G401 (cell line): Measurements from ENCODE around the gene CAMKK1. TPM values are rescaled to one million over a fixed set of nuclear protein-coding genes. Genes with fewer than 3 reads are reported as not detected.
A peak's percentile ranks its signal among the peaks of the same experiment; 100 is the strongest.

Source experiments
- DNase-seq: peaks from one replicate; pipeline ENCODE4 v3.0.0-alpha.2; 2015; ENCODE audit warnings: low spot score
- in situ Hi-C: cut with HindIII; loops from 2 replicates; pipeline ENCODE4 v1.10.0; 2016; ENCODE audit warnings: low sequenced_read_pairs, mixed read lengths
- total RNA-seq: library from RNA; depleted of rRNA; stranded (reverse); fragments of >200 nt; shearing (Covaris generic); gene quantifications from 2 replicates; pipeline ENCODE4 v1.2.3, GENCODE V29; 2014

CAMKK1 gene
- total RNA-seq, 1 experiment from 2014 or later: 3.4 TPM

DNA sequence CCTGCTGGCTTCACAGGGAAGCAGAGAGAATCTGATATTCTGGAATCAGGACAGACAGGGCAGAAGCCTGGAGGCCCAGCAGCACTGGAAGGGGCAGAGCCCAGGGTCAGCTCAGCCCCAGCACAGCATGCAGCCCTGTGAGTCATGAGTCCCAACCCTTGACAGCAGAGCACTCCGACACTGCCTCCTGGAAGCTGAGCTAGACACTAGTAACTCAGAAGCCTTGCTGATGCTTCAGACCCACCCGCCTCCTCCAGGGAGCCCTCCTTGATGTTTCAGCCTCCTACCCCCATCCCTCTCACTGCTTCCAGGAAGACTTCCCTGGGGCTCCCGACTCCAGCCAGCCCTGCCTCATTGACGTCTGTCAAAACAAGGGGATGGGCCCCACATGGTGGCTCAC is 6.9 kb downstream of the CAMKK1 start:
- no peak for DNase-seq
- in situ Hi-C loops: no loop called here

DNA sequence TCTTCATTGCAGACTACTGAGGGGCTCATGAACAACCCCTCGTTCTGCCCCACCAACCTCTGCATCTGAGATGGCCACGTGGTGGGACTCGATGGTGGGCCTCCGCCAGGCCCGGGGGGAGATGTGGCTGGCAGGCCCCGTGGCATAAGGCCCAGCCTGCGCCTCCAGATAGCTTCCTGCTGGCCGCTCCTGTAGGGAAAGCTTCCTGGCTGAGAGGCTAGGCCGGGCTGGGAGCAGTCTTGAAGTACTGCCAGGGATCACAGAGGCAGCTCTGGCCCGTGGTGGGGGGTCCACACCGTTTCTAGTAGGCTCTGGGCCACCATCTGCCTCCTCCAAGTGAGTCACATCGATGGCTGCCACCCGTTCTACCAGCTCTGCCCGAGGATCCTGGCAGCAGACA is 7.6 kb downstream of the CAMKK1 start:
- in situ Hi-C loops: no loop called here

DNA sequence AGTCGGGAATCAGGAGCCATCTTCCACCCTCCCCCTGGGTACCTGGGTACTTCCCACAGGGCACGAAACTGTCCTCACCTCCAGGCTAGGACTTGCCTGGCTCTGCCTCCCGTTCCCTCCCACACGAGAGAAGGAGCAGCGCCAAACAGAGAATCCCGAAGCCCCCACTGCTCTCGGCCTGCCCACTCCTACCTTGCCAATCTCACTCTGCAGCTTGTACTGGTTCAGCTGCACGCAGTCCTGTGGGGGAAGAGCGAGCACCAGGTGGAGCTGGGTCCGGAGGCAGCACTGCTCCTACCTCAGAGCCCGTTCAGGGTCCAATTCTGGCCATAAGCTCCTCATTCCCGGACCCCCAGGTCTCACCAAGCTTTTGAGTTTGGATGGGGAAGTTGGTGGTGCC is 8.7 kb downstream of the CAMKK1 start:
- no peak for DNase-seq
- in situ Hi-C loops: no loop called here

More for the DNA sequence above, 7.6 kb downstream of the CAMKK1 start:
- DNase-seq: peak; percentile 41

DNA sequence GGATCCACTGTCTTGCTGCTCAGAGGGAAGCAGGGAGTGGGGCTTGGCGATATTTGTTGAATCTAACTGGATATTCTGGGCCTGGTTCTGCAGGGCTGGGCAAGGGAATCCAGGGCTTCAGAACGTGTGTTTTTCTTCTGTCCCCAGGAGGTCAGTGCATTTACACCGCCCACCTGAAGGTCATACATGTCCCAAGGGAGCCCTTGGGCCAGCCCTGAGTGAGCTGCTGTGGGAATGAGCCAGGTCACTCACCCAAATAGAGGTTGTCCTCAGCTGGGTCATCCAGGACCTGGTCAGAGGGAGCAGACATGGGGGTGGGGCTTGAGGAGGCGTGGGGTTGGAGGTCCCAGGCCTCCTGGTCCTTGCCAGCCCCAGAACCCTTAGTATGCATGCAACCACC is 10.6 kb downstream of the CAMKK1 start:
- no peak for DNase-seq
- in situ Hi-C loops: no loop called here

DNA sequence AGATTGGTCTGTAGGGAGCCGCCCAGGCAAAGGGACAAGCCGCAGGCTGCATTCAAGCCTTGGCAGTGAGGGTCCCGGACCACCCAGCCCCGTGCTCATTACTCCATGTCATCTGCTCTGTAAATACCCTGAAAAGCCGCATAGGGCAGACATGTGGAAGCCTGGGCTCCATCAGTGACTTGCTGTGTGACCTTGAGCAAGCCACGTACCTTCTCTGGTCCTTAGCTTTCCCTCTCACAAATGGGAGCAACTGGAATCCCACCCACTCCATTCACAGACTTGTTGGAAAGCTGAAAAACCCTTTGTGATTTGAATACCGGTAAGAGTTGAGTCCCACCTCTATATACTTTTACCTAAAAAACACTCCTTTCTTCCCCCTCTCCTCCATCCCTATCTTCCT is 11.9 kb downstream of the CAMKK1 start:
- no peak for DNase-seq
- in situ Hi-C loops: no loop called here

DNA sequence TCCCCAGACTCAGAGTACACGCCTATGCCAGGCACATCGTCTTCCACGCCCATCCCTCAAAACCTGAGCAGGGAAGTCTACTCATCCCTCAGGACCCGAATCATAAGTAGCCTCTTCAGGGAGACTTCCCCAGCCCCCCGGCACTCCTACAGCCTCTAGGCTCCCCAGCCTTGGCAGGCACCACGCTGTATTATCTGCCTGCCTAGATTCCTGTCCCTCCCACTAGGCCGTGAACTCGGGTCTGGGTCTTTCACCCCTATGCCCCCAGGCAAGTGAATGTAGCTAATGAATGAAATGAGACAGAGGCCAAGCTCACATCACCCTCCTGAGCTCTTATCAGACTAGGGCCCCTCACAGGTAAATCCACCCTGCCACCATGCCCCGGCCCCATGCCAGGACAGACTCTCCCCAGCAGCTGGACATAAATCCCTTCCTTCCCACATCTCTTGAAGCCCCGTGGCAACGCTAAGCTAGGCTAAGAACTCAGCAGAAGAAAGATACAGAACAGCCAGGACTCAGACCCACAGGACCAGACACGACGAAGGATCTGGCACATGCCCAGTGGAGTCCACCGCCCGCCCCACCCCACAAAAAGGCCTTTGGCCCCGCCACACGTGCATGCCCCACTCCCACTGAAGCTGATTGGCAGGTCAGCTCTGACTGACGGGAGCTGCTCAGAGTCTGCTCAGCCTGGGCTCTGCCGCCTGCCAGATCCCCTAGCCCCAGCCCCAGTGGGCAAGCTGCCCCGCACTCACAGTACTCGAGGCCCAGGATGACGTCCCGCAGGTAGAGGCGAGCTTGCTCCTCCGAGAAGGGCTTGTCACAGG is 13.0 kb downstream of the CAMKK1 start:
- in situ Hi-C loops: no loop called here
- DNase-seq: no peak

DNA sequence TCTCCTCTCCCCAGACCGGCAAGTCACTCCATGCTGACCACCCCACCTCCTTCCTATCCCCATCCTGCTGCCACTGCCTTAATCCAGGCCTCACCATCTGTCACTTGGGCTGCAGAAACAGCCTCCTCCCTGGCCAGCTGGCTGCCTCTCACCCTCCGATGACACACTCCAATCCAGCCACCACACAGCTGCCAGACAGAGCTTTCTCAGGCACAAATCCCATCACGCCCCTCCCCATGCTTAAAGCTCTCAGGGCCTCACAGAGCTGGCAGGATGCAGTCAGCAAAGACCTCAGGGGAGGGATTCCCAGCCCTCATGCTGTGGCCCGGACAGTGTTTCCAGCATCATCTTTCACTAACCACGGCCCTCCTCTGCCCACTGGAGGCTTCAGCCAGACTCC is 13.7 kb downstream of the CAMKK1 start:
- in situ Hi-C loops: no loop called here
- peak; percentile 69 for DNase-seq

DNA sequence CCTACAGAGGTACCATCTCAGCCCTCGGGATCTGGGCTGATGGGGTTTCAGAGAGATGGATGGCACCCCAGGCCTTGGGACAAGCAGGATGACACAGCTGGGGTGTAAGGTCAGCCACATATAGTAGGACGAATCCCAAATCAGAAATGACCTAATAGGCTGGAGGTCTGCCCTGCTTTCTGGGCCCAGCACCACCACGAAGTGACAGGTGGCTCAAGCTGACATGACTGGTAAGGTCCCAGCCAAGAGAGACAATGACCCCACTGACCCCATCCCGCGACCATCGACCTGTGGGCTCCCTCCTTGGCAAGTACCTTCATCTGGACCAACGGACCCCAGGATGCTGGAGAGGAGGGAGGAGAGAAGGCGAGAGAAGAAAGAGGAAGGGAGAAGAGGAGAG is 15.6 kb downstream of the CAMKK1 start:
- no peak for DNase-seq
- in situ Hi-C loops: no loop called here

DNA sequence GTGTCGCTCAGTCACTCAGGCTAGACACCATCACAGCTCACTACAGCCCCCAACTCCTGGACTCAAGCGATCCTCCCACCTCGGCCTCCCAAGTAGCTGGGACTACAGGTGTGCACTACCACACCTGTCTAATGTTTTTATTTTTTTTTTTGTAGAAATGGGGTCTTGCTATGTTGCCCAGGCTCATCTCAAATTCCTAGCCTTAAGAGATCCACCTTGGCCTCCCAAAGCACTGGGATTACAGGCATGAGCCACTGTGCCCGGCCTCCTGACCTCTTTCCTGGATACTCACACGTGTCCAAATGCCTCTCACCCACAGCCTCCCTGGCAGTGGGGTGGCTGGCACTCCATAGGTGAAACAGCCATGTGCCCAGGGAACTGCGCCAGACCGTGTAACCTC is 17.5 kb downstream of the CAMKK1 start:
- no peak for DNase-seq
- in situ Hi-C loops: no loop called here

DNA sequence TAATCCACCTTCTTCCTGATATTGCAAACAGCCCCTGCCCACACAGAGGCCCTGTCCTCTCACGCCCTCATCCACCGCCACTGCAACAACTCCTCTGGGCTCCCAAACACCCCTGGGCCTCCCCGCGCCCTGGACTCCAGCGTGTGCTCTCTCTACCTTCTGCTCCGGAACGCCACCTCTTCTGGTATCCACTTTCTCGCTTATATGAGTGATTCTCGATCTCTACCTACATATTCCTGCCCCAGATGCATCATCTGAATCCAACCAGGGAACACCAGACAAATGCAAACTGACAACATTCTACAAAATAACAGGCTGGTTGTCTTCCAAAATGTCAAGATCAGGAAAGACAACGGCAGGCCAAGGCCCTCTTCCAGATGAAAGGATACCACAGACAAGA is 19.0 kb downstream of the CAMKK1 start:
- in situ Hi-C loops: loop anchor here (25.0 kb wide), 1 partner anchor 138 kb away; no protein-coding TSS in a partner anchor

DNA sequence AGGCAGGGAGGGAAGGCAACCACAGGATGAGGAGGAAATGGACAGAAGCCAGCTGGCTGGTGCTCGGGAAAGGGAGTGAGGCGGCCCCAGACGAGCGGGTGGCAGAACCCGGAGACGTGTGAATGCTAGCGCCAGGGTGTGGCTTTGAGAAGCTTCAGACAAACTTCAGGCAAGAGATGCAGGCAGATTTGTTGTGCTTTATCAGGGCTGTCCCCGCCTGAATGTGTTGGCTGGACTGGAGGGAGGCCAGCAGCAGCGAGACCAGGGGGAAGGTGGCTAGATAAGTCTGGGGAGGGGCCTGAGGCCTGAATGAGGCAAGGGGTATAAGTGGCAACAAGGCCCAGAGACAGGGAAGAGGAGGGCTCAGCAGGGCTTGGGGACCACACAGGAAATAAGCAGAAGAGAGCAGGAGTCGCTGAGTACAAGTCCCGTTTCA is 22.0 kb downstream of the CAMKK1 start:
- DNase-seq: no peak
- in situ Hi-C loops: loop anchor here (25.0 kb wide), 1 partner anchor 141 kb away; no protein-coding TSS in a partner anchor

More for the DNA sequence above, 19.0 kb downstream of the CAMKK1 start:
- DNase-seq: no peak

DNA sequence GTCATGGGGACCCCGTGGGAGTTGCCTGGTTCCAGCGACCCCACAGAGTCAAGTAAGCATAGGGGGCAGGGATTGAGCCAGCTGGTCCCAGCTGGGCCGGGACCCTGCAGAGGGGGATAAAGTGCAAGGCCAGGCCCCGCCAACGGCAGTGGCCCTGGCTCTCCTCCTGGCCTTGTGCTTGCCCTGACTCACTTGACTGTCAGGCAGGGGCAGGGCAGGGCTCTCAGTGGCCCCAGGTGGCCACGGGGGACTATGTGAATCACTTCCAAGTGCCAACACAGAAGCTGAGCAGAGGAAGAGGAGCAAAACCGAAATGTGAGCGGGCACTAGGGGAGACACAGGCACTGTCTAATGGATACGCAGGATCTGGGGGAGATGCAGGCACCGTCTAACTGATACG is 25.2 kb downstream of the CAMKK1 start:
- no peak for DNase-seq
- in situ Hi-C loops: loop anchor here (25.0 kb wide), 1 partner anchor 145 kb away; no protein-coding TSS in a partner anchor

DNA sequence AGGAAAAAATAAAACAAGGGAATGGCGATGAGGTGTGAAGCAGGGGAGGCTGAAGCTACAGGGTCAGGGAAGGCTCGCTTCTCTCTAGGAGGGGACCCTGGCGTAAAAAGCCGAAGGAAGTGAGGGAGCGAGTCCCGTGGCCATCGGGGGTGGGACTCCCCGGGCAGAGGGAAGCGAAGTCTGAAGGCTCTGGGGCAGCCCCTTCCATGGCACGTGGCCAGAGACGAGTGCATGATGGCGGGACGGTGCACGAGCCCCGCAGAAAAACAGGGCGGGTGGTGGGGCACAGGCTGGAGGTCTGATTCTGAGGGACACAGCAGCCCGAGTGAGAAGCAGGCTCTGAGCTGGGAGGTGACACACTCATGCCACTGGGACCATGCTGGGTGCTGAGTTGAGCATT is 25.7 kb downstream of the CAMKK1 start:
- in situ Hi-C loops: loop anchor here (25.0 kb wide), 1 partner anchor 145 kb away; no protein-coding TSS in a partner anchor

DNA sequence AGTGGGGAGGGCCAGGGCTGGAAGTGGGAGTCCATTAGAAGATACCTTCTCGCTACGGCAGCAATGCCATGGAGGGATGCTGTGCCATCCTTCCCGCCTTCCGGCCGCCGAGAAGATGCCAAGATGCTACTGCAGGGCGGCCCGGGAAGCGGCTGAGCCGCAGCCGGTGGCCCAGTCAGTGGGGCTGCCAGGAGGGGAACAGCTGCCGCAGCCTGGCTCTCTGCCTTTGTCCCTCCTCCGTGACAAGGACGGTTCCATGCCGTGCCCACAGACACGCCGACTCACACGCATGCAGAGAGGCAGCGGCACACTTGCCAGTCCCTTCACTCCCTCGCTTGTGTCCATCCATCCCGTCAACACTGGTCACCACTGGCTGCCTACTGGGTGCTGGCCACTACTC is 26.6 kb downstream of the CAMKK1 start:
- in situ Hi-C loops: loop anchor here (25.0 kb wide), 1 partner anchor 146 kb away; no protein-coding TSS in a partner anchor
- peak; percentile 46 for DNase-seq

More for the DNA sequence above, 25.7 kb downstream of the CAMKK1 start:
- DNase-seq: no peak

DNA sequence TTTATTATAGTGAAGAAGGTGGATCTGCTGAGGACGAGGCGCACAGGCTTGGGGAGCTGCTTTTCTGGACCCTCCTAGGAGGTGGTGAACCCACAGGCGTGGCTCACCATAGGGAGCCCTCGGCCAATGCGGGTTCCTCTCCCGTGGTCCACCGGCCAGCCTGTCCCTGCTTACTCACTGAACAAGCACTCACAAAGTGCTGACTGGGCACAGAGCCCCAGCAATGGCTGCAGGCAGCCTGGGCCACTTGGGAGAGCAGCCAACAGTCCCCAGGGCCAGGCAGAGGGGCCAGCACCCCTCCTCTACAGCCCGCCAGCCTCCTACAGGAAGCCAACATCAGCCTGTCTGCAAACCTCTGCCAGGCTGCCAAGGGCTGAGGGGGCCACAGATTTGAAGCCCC is 27.7 kb downstream of the CAMKK1 start:
- no peak for DNase-seq
- in situ Hi-C loops: loop anchor here (25.0 kb wide), 1 partner anchor 147 kb away; no protein-coding TSS in a partner anchor

DNA sequence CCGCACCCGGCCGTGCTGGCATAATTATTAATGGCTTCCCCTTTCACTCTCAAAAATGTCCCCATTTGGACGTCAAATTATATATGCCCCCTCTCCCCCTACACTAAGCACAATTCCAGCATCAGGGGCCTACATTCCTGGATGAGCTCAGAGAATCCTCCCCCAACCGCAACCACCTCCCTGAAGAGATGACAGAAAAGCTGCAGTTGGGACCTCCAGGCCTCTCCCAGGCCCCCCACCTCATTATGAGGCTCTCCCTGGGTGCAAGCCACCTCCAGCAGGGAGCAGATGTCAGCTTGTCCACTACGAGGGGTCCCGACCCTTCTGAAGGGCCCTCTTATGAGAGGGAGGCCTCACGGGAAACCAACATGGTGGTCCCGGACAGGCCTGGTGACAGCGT is 28.3 kb downstream of the CAMKK1 start:
- DNase-seq: no peak
- in situ Hi-C loops: loop anchor here (25.0 kb wide), 1 partner anchor 148 kb away; no protein-coding TSS in a partner anchor

DNA sequence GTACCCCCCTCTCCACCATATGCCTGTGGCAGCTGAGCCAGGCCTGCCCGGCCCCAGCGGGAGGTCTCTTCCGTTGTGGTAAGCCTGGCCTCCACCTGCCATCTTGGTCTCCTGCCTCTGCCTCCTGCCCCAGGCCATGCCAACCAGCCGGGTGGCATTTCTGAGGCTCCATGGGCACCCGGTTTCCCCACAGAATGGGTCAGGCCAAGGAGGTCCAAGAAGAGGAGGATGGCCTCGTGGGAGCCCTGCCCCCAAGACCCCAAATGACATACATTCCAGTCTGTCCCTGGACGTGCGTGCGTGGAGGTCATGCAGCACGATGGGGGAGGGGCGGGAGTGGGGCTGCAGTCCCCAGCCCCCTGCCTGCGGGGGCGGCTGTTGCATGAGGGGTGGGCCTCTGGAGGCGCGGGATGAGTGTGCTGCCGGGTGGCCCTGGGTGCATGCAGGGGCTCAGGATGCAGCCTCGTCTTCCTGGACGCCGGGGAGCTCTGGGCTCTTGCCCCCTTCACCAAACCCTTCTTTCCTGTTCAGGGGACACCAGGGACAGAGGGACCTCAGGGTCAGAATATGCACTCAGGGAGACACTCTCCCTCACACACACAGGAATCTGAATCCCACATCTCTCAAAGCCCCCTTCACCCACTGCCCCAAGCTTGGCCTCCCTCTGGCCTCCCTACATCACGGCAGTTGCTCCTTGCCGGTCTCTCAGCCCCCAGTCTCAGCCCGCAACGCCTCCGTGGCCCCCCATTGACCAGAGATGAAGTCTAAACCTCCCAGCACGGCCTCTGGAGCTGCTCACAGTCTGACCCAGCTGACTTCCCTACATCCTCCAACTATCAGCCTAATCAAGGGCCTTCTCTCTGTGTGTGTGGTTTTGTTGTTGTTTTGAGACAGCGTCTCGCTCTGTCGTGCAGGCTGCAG is 30.8 kb downstream of the CAMKK1 start:
- no peak for DNase-seq
- in situ Hi-C loops: loop anchor here (25.0 kb wide), 1 partner anchor 150 kb away; no protein-coding TSS in a partner anchor

DNA sequence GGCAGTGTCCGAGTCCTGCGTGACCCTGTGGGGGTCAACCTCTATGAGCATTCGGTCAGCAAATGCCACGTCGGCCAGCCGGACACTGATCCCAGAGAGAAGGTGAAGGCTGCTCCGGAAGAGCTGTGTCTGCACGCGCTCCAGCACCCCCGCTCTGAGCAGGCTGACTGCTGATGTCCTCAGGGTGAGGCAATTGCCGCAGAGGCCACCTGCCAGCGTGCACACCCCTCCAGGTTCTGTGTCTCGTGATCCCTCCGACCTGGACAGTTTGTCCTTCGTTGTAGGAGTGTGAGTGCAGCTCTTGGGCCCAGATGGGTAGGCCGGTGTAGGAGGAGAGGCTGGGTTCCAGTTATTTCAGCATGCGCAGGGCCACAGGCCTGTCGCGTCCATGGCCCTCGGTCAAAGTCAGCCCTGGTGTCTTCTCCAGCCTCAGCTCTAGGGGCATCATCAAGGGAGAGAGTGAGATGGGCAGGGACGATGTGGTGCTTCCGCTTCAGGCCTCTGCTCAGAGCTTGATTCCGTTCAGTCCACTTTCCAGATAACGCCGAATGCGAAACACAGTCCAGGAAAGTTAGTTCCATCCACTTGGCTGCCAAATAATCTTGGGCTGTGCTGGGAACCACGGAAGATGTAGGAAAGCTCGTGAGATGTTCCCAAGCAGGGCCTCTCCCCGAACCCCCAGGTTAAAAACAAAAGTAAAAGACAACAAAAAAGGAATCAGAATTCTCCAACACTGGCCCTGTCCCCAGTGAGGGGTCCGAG is 31.7 kb downstream of the CAMKK1 start:
- no peak for DNase-seq

DNA sequence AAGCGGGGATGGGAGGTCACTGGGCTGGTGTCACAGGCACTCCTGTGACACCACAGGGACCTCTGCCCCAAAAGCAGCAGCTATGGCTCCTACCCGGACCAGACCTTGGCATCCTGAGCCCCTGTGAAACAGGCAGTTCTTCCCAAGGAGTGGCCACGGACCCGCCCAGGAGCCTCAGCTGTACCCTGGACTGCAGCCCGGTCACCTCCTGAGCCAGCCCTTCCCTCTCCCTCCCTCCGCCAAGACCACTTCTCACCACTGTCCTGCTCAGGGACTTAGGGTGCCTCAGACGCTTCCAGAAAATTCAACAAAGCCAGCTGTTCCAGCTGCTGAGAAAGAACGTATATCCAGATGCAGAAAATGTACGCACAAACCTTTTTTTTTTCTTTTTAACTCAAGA is 32.9 kb downstream of the CAMKK1 start:
- DNase-seq: no peak
- in situ Hi-C loops: loop anchor here (25.0 kb wide), 1 partner anchor 152 kb away; no protein-coding TSS in a partner anchor

More for the DNA sequence above, 31.7 kb downstream of the CAMKK1 start:
- in situ Hi-C loops: loop anchor here (25.0 kb wide), 1 partner anchor 151 kb away; no protein-coding TSS in a partner anchor
